ENCODE measurements around the gene WAS. TPM values are rescaled to one million over a fixed set of nuclear protein-coding genes. Genes with fewer than 3 reads are reported as not detected.

WAS gene
- total RNA-seq, 1 experiment from 2014 or later, result 0.57 TPM

GRCh38 chrX:48711929-48712505 lies 28.4 kb downstream of the WAS start:
- DNase-seq (ENCODE audit: low read depth), result no peak

DNA sequence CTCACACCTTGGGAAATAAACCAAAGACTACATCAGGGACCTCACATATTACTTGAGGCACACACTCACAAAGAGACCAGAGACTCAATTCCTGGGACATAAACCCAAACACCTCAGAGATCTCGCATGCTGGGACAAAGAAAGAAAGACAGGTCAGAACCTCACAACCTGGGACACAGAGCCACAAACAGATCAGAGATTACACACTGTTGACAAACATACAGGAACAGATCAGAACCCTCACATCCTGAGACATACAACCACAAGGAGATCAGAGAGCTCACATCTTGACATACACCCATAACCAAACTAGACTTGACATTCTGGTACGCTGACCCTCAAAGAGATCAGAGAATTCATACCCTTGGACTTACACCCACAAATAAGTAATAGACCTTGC lies 30.2 kb downstream of the WAS start:
- DNase-seq (ENCODE audit: low read depth), result no peak

DNA sequence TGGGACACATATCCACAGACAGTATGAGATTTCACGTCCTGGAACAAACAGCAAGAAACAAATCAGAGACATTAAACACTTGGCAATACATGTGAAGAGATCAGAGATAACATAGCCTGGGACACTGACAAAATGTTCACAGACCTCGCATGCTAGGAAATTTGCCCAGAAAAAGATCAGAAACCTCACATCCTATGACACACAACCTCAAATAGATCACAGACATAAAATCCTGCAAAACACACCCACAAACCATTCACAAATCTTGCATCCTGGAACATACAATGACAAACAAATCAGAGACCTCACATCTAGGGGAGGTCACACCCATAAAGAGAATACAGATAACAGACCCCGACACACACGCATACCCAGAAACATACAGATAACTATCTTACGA lies 31.0 kb downstream of the WAS start:
- no peak for DNase-seq (ENCODE audit: low read depth)

DNA sequence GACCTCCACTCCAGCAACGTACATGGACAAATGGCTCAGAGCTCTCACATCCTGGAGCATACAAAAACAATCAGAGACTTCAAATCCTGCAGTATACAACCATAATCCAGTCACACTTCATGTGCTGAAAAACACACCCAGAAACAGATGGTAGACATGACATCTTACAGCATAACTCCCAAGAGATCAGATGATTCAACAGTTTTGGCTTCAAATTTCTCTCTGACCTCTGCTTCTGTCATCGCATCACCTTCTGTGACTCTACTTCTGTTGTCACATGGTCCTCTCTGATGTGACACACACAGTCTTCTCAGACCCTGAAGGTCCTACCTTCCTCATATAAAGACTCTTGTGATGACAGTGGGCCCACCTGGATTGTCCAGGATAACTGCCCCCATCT lies 31.5 kb downstream of the WAS start:
- no peak for DNase-seq (ENCODE audit: low read depth)

DNA sequence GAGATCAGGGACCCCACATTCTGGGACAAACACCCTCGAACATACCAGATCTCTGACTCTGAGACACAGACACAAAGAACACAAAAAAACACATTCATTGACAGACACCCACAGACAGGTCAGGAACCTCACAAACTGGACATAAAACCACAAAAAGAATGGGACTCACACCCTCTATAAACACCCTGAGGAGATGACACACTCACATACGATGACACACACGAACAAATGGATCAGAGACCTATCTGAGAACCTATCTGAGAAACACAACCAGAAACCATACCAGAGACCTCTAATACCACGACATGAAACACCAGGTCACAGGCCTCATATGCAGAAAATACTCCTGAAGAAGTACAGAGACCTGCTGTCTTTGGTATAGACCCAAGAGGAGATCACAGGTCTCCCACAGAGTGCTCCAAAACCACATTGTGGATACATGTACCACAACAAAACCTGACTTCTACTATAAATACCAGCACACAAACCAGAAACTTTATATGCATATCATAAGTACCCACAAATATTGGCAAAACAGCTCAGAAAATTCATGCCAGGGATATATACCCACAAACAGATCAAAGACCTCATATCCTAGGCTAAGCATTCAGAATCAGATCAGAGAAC lies 32.4 kb downstream of the WAS start:
- no peak for DNase-seq (ENCODE audit: low read depth)

- DNase-seq (ENCODE audit: low read depth), result no peak
Observed at GRCh38 chrX:48719958-48720357, 36.4 kb downstream of the WAS start.

DNA sequence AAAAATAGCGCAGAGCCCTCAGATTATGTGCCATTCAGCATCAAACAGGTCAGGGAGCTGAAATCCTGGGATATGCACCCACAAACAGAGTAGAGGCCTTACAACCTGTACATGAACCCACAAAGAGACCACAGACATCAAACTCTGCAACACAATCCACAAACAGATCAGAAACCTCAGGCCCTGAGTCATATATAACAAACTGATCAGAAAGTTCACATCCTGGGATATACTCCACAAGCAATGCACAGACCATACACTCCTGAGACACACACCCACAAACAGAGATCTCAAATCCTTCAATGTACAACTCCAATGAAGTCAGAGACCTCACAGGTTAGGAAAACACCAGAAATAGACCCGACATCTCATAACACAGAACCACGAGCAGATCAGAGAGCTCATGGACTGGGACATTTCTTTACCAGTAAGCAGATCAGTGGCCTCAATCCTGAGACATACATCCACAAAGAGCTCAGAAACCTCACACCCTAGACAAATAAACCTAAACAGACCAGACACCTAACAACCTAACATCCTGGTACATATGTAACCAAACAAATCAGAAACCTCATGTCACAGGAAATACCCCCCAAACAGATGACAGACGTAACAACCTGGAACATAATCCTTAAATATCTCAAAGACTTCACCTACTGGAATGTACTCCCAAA lies 37.1 kb downstream of the WAS start:
- DNase-seq (ENCODE audit: low read depth), result no peak

- DNase-seq (ENCODE audit: low read depth), result no peak
Observed at GRCh38 chrX:48721916-48722315, 38.3 kb downstream of the WAS start.

DNA sequence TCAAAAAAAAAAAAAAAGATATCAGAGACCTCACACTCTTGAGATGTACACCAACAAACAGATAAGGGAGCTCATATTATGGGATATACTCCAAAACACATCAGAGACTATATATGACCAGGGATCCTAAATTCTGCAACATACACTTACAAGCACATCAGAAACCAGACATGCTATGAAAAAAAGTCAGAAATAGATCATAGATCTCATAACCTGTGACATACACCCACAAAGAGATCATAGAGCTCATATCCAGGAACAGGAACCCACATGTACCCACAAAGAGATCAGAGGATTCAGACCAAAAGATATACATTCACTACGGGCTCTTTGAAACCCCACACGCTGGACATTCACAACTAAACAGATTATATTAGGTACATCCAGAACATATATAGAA lies 43.0 kb downstream of the WAS start:
- no peak for DNase-seq (ENCODE audit: low read depth)

- DNase-seq (ENCODE audit: low read depth), result no peak
Observed at GRCh38 chrX:48728653-48729052, 45.1 kb downstream of the WAS start.

- DNase-seq (ENCODE audit: low read depth), result no peak
Observed at GRCh38 chrX:48736303-48736702, 52.7 kb downstream of the WAS start.

DNA sequence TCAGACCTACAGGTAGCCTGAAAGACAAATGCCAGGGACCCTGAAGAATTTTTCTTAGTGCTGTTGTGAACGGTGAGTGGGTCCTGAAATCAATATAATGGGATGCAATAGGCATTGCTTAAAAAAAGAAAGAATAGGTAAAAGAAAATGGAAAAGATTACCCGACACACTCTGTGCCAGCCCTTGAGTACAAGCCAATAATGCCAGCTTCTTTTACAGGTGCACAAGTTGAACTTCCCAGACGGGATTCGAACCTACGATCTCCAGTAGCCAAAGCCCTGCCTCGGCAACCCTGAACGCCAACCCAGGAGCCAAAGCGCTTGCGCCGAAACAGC lies 53.2 kb downstream of the WAS start:
- no peak for DNase-seq (ENCODE audit: low read depth)

DNA sequence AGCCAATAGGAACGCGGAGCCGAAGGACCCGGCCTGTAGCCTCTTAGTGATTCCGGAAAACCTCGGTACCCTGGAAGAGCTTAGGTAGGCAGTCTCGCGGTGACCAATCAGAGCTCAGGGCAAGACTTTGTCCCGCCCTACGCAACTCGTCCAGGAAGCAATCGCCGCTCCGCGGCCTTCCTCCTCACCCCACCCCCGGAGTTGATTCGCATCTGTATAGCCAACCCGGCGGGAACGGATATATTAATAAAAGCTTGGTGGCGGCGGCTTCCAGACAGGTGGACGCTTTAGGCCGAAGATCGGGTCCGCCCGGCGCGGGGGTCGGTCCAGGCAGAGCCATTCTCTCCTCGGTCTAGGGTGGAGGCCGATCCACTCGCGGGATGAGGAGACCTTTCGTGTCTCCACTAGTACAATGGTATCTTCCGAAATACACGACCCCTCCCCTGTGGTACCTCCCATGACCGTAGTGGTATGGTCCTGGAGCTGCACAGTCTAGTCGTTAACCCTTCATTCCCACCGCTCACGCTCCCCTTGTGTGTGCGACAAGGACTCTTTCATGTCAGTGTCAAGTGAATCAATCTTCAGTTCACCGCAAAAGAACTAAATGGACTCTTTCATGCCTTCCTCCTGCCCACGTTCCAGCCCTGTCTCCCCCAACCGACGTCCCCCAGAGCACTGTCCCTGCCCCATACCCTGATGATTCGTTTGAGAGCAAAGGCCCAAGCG lies 53.8 kb downstream of the WAS start:
- DNase-seq (ENCODE audit: low read depth), result peak; percentile 95

DNA sequence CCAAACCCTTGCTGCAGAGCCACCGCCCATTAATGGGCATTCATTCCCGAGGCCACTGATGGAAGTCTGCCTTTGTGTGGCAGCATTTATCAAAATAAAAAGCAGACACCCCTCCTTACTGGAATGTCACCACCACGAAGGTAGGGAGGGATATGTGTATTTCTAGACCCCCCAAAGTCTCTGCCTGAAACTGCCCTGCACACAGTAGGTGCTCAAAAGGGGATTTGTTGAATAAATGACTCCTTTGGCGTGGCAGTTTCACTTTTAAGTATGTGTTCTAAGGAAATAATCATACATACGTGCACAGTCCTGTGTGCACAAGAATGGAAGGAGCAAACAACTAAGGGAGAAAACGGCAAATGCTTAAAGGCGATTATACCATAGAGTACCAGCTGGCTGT lies 54.3 kb downstream of the WAS start:
- DNase-seq (ENCODE audit: low read depth), result no peak

Other genes starting within 250 kb of the WAS start
- gene SLC38A5, start 213.5 kb upstream of the WAS start, total RNA-seq (2014; rRNA removed; shearing (Covaris generic)), result 3.5 TPM in 1 of 2 replicates, not detected in the other
- gene FTSJ1, start 207.6 kb upstream of the WAS start, total RNA-seq (2014; rRNA removed; shearing (Covaris generic)), result 78.5 and 99.4 TPM in 2 replicates
- gene PORCN, start 174.8 kb upstream of the WAS start, total RNA-seq (2014; rRNA removed; shearing (Covaris generic)), result 10.2 and 17.1 TPM in 2 replicates
- 105 and 106 TPM in 2 replicates for gene EBP, start 162.0 kb upstream of the WAS start, total RNA-seq (2014; rRNA removed; shearing (Covaris generic))
- 2.4 and 3.0 TPM in 2 replicates for gene TBC1D25, start 144.1 kb upstream of the WAS start, total RNA-seq (2014; rRNA removed; shearing (Covaris generic))
- 142 and 159 TPM in 2 replicates for gene RBM3, start 109.3 kb upstream of the WAS start, total RNA-seq (2014; rRNA removed; shearing (Covaris generic))
- 82.3 and 92.5 TPM in 2 replicates for gene WDR13, start 86.3 kb upstream of the WAS start, total RNA-seq (2014; rRNA removed; shearing (Covaris generic))
- gene SUV39H1, start 12.9 kb downstream of the WAS start, total RNA-seq (2014; rRNA removed; shearing (Covaris generic)), result 14.3 and 20.7 TPM in 2 replicates
- not detected in 2 replicates for gene GLOD5, start 77.9 kb downstream of the WAS start, total RNA-seq (2014; rRNA removed; shearing (Covaris generic))
- gene GATA1, start 102.8 kb downstream of the WAS start, total RNA-seq (2014; rRNA removed; shearing (Covaris generic)), result not detected in 2 replicates
- 18.9 and 40.9 TPM in 2 replicates for gene HDAC6, start 118.3 kb downstream of the WAS start, total RNA-seq (2014; rRNA removed; shearing (Covaris generic))
- gene ERAS, start 142.7 kb downstream of the WAS start, total RNA-seq (2014; rRNA removed; shearing (Covaris generic)), result not detected in 2 replicates
- gene PCSK1N, start 151.8 kb downstream of the WAS start, total RNA-seq (2014; rRNA removed; shearing (Covaris generic)), result 28.7 and 32.1 TPM in 2 replicates
- 47.4 and 64.1 TPM in 2 replicates for gene TIMM17B, start 214.0 kb downstream of the WAS start, total RNA-seq (2014; rRNA removed; shearing (Covaris generic))
- 102 TPM in 2 replicates for gene PQBP1, start 214.1 kb downstream of the WAS start, total RNA-seq (2014; rRNA removed; shearing (Covaris generic))
- 24.8 and 24.9 TPM in 2 replicates for gene SLC35A2, start 227.8 kb downstream of the WAS start, total RNA-seq (2014; rRNA removed; shearing (Covaris generic))
- 4.6 and 6.6 TPM in 2 replicates for gene PIM2, start 235.2 kb downstream of the WAS start, total RNA-seq (2014; rRNA removed; shearing (Covaris generic))

All from Daoy (cell line).